Trophoblast cell (in vitro differentiated cells and primary cell): ENCODE data around the gene ADAMTS12.

Experiments used
- DNase-seq, 2 donors: peaks; one replicate each; pipeline ENCODE4 v3.0.0-alpha.2; 2016
- H2AFZ ChIP-seq: 2 replicates; pipeline ENCODE4 v1.6.1; 2013; ENCODE audit warnings: low read length, moderate library complexity, mild to moderate bottlenecking; ENCODE audit not compliant: insufficient read depth, poor library complexity
- H2AK5ac ChIP-seq: 2 replicates; pipeline ENCODE4 v1.6.1; 2013; ENCODE audit warnings: mild to moderate bottlenecking, low read length
- H2BK120ac ChIP-seq: 2 replicates; pipeline ENCODE4 v1.6.1; 2013; ENCODE audit warnings: low read length, mild to moderate bottlenecking, moderate library complexity; ENCODE audit not compliant: insufficient read depth, poor library complexity
- H2BK12ac ChIP-seq: 2 replicates; pipeline ENCODE4 v1.6.1; 2013; ENCODE audit warnings: mild to moderate bottlenecking, low read length, moderate library complexity
- H2BK5ac ChIP-seq: 2 replicates; pipeline ENCODE4 v1.6.1; 2013; ENCODE audit warnings: low read length, low read depth, moderate library complexity, mild to moderate bottlenecking; ENCODE audit not compliant: poor library complexity
- H3K14ac ChIP-seq: 2 replicates; pipeline ENCODE4 v1.6.1; 2013; ENCODE audit warnings: mild to moderate bottlenecking, low read length
- H3K18ac ChIP-seq: 2 replicates; pipeline ENCODE4 v1.6.1; 2013; ENCODE audit warnings: mild to moderate bottlenecking, low read length
- H3K23ac ChIP-seq: 2 replicates; pipeline ENCODE4 v1.6.1; 2013; ENCODE audit warnings: low read length
- H3K27ac ChIP-seq: 2 replicates; pipeline ENCODE4 v1.5.1; 2013; ENCODE audit warnings: low read depth, mild to moderate bottlenecking, inconsistent platforms, low read length, moderate library complexity
- H3K27me3 ChIP-seq: 2 replicates; pipeline ENCODE4 v1.6.1; 2013; ENCODE audit warnings: inconsistent platforms, mild to moderate bottlenecking, low read length, moderate library complexity; ENCODE audit not compliant: insufficient read depth
- H3K36me3 ChIP-seq, 2 experiments: 1 replicate in 1 of 2; 2 replicates in 1 of 2; pipeline ENCODE4 v1.6.1; 2013; ENCODE audit warnings: low read length in 2 of 2, mild to moderate bottlenecking in 2 of 2, moderate library complexity in 1 of 2; ENCODE audit not compliant: insufficient read depth in 2 of 2, control insufficient read depth in 1 of 2
- H3K4ac ChIP-seq: 2 replicates; pipeline ENCODE4 v1.6.1; 2013; ENCODE audit warnings: low read depth, mild to moderate bottlenecking, low read length, moderate library complexity
- H3K4me1 ChIP-seq, 2 experiments: 1 replicate in 1 of 2; 2 replicates in 1 of 2; pipeline ENCODE4 v1.6.1; 2013; ENCODE audit warnings: low read length in 2 of 2, mild to moderate bottlenecking in 2 of 2, moderate library complexity in 1 of 2; ENCODE audit not compliant: insufficient read depth in 2 of 2, control insufficient read depth in 1 of 2
- H3K4me2 ChIP-seq: 2 replicates; pipeline ENCODE4 v1.6.1; 2013; ENCODE audit warnings: inconsistent platforms, mild to moderate bottlenecking, low read length, moderate library complexity
- H3K4me3 ChIP-seq: 2 replicates; pipeline ENCODE4 v1.5.1; 2013; ENCODE audit warnings: mild to moderate bottlenecking, low read depth, low read length, inconsistent platforms
- H3K79me1 ChIP-seq: one replicate; pipeline ENCODE4 v1.6.1; 2013; ENCODE audit warnings: low read length
- H3K79me2 ChIP-seq: 2 replicates; pipeline ENCODE4 v1.6.1; 2013; ENCODE audit warnings: low read length, mild to moderate bottlenecking; ENCODE audit not compliant: control insufficient read depth, insufficient read depth, poor library complexity
- H3K9ac ChIP-seq: 2 replicates; pipeline ENCODE4 v1.6.1; 2013; ENCODE audit warnings: mild to moderate bottlenecking, low read length
- H3K9me3 ChIP-seq: 2 replicates; pipeline ENCODE4 v1.6.1; 2013; ENCODE audit warnings: low read depth, mild to moderate bottlenecking, control low read depth, inconsistent platforms, low read length; ENCODE audit not compliant: insufficient read depth
- H4K12ac ChIP-seq: 2 replicates; pipeline ENCODE4 v1.6.1; 2013; ENCODE audit warnings: low read depth, mild to moderate bottlenecking, low read length, moderate library complexity
- H4K8ac ChIP-seq: 2 replicates; pipeline ENCODE4 v1.6.1; 2013; ENCODE audit warnings: low read depth, mild to moderate bottlenecking, low read length, moderate library complexity
- H4K91ac ChIP-seq: one replicate; pipeline ENCODE4 v1.6.1; 2013; ENCODE audit warnings: low read depth, mild to moderate bottlenecking, low read length, moderate library complexity
- WGBS: extraction: QIAGEN DNeasy Blood & Tissue Kit; methylation state at CpG from one replicate; pipeline ENCODE4 v1.1.7; 2013; ENCODE audit warnings: missing lambda C conversion rate; ENCODE audit not compliant: insufficient read length, insufficient coverage; ENCODE audit errors: extremely low coverage; 5-methylcytosine and 5-hydroxymethylcytosine counted together

ADAMTS12 gene

GRCh38 chr5:33938507-33938796 lies 46.7 kb upstream of the ADAMTS12 start:
- Histone ChIP-seq H3K9me3 (peaks cover 3% of the 10 kb centered on the region), H4K91ac (no peak overlapping the region), H3K79me1 (no peaks in the 10 kb centered on the region), H3K79me2 (no peaks in the 10 kb centered on the region), H2BK5ac (no peak overlapping the region), H3K4me3 (no peak overlapping the region), H3K9ac (no peak overlapping the region), H2AFZ (no peak overlapping the region), H3K36me3 (no peaks in the 10 kb centered on the region), H2BK12ac (no peak overlapping the region), H4K12ac (no peak overlapping the region), H3K14ac (no peak overlapping the region), H3K4me1 (peaks cover 4% of the 10 kb centered on the region in 2 experiments), H4K8ac (no peak overlapping the region), H3K4ac (no peak overlapping the region), H3K4me2 (no peak overlapping the region), H3K23ac (no peak overlapping the region), H3K18ac (no peak overlapping the region), H2AK5ac (no peak overlapping the region), H3K27ac (no peak overlapping the region), H3K27me3 (no peaks in the 10 kb centered on the region), H2BK120ac (no peak overlapping the region)
- DNase-seq: no peak
- WGBS: no CpG with 5 or more reads among the region's 14 CpGs

GRCh38 chr5:33937707-33938506 lies 46.1 kb upstream of the ADAMTS12 start:
- no CpG with 5 or more reads among the region's 54 CpGs for WGBS

GRCh38 chr5:33937017-33937706 lies 45.4 kb upstream of the ADAMTS12 start:
- H2BK12ac ChIP-seq: no peak overlapping the region
- no peak overlapping the region for H4K91ac ChIP-seq
- no peak overlapping the region for H3K27ac ChIP-seq
- no peak overlapping the region for H4K12ac ChIP-seq
- peaks cover 3% of the 10 kb centered on the region for H3K9me3 ChIP-seq
- no peak overlapping the region for H3K9ac ChIP-seq
- H2AK5ac ChIP-seq: no peak overlapping the region
- no peak overlapping the region for H3K4ac ChIP-seq
- H3K79me1 ChIP-seq: no peaks in the 10 kb centered on the region
- H3K18ac ChIP-seq: no peak overlapping the region
- H3K36me3 ChIP-seq: no peaks in the 10 kb centered on the region
- H3K23ac ChIP-seq: no peak overlapping the region
- WGBS: no CpG with 5 or more reads among the region's 54 CpGs
- H3K4me1 ChIP-seq: peaks cover 4% of the 10 kb centered on the region in 2 experiments
- no peaks in the 10 kb centered on the region for H3K27me3 ChIP-seq
- no peak overlapping the region for H3K14ac ChIP-seq
- H3K4me2 ChIP-seq: no peak overlapping the region
- H4K8ac ChIP-seq: no peak overlapping the region
- no peak for DNase-seq
- H2BK5ac ChIP-seq: no peak overlapping the region
- no peak overlapping the region for H3K4me3 ChIP-seq
- no peaks in the 10 kb centered on the region for H3K79me2 ChIP-seq
- no peak overlapping the region for H2AFZ ChIP-seq
- H2BK120ac ChIP-seq: no peak overlapping the region

More at GRCh38 chr5:33937707-33938506, 46.1 kb upstream of the ADAMTS12 start:
- no peaks in the 10 kb centered on the region for H3K36me3 ChIP-seq
- H3K27ac ChIP-seq: no peak overlapping the region
- H3K79me1 ChIP-seq: no peaks in the 10 kb centered on the region
- H3K4ac ChIP-seq: no peak overlapping the region
- no peaks in the 10 kb centered on the region for H3K27me3 ChIP-seq
- no peak overlapping the region for H2BK12ac ChIP-seq
- no peak overlapping the region for H3K23ac ChIP-seq
- H2AFZ ChIP-seq: no peak overlapping the region
- no peak overlapping the region for H3K9ac ChIP-seq
- H3K4me3 ChIP-seq: no peak overlapping the region
- H3K4me1 ChIP-seq: peaks cover 4% of the 10 kb centered on the region in 2 experiments
- peaks cover 3% of the 10 kb centered on the region for H3K9me3 ChIP-seq
- H3K14ac ChIP-seq: no peak overlapping the region
- H3K18ac ChIP-seq: no peak overlapping the region
- no peak overlapping the region for H2AK5ac ChIP-seq
- no peak overlapping the region for H4K12ac ChIP-seq
- no peak overlapping the region for H2BK120ac ChIP-seq
- H3K4me2 ChIP-seq: no peak overlapping the region
- no peak overlapping the region for H4K8ac ChIP-seq
- H2BK5ac ChIP-seq: no peak overlapping the region
- no peak for DNase-seq
- no peak overlapping the region for H4K91ac ChIP-seq
- no peaks in the 10 kb centered on the region for H3K79me2 ChIP-seq

DNA sequence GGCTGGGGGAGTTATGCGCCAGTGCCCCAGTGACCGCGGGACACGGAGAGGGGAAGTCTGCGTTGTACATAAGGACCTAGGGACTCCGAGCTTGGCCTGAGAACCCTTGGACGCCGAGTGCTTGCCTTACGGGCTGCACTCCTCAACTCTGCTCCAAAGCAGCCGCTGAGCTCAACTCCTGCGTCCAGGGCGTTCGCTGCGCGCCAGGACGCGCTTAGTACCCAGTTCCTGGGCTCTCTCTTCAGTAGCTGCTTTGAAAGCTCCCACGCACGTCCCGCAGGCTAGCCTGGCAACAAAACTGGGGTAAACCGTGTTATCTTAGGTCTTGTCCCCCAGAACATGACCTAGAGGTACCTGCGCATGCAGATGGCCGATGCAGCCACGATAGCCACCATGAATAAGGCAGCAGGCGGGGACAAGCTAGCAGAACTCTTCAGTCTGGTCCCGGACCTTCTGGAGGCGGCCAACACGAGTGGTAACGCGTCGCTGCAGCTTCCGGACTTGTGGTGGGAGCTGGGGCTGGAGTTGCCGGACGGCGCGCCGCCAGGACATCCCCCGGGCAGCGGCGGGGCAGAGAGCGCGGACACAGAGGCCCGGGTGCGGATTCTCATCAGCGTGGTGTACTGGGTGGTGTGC lies 44.7 kb upstream of the ADAMTS12 start, which contains the start of gene RXFP3:
RXFP3 (plus strand) TSS at position 6 of the 636 bp plus-strand sequence; CDS start at position 361, 355 bp downstream.
- no peak within 1 kb of the TSS for H3K18ac ChIP-seq
- no peaks in the 10 kb centered on the region for H3K36me3 ChIP-seq
- peak within 1 kb of the TSS; percentile 60 for H3K4me3 ChIP-seq
- no peak within 1 kb of the TSS for H4K8ac ChIP-seq
- no peaks in the 10 kb centered on the region for H3K79me2 ChIP-seq
- no peak within 1 kb of the TSS for H4K12ac ChIP-seq
- H2AK5ac ChIP-seq: no peak within 1 kb of the TSS
- no peak within 1 kb of the TSS for H3K27ac ChIP-seq
- H3K9me3 ChIP-seq: peaks cover 3% of the 10 kb centered on the region
- no peak within 1 kb of the TSS for H2AFZ ChIP-seq
- no peak within 1 kb of the TSS for H3K23ac ChIP-seq
- H2BK12ac ChIP-seq: no peak within 1 kb of the TSS
- no peak within 1 kb of the TSS for H4K91ac ChIP-seq
- H3K4ac ChIP-seq: no peak within 1 kb of the TSS
- H3K9ac ChIP-seq: no peak within 1 kb of the TSS
- H2BK120ac ChIP-seq: no peak within 1 kb of the TSS
- peak within 1 kb of the TSS; percentile 99 for H3K4me2 ChIP-seq
- H3K27me3 ChIP-seq: no peaks in the 10 kb centered on the region
- no CpG with 5 or more reads among the region's 45 CpGs for WGBS
- H3K4me1 ChIP-seq: peaks cover 4% of the 10 kb centered on the region in 2 experiments
- H2BK5ac ChIP-seq: no peak within 1 kb of the TSS
- no peaks in the 10 kb centered on the region for H3K79me1 ChIP-seq
- DNase-seq: no peak
- no peak within 1 kb of the TSS for H3K14ac ChIP-seq
